Keratinocyte (primary cell): Measurements from ENCODE around the gene RGL4. TPM values are rescaled to one million over a fixed set of nuclear protein-coding genes. Genes with fewer than 3 reads are reported as not detected.
"Not testable (repeated sequence)": the region's sequence is repeated elsewhere in the genome, so short reads cannot be mapped to it uniquely, and the experiment has no call there.

ENCODE experiments used
- DNase-seq: peaks from one replicate; pipeline ENCODE4 v3.0.0-alpha.2; 2011; ENCODE audit warnings: low read depth, missing footprints, low spot score
- FAIRE-seq: peaks from 2 replicates; lab custom pipeline; 2011; peaks lifted over from hg19 to GRCh38; lab: Jason Lieb, UNC
- H2AFZ ChIP-seq: 2 replicates; pipeline ENCODE4 v1.6.0; 2012; ENCODE audit warnings: low read length, control low read depth, inconsistent platforms; ENCODE audit not compliant: control insufficient read depth
- H3K27ac ChIP-seq: 2 replicates; pipeline ENCODE4 v1.5.1; 2011; ENCODE audit warnings: low read length; ENCODE audit not compliant: control insufficient read depth, insufficient read depth
- H3K27me3 ChIP-seq: 3 replicates; pipeline ENCODE4 v1.6.0; 2011; ENCODE audit warnings: low read length; ENCODE audit not compliant: control insufficient read depth, insufficient read depth; ENCODE audit errors: extremely low read depth
- H3K36me3 ChIP-seq, 2 experiments: 2 replicates in 1 of 2; 3 replicates in 1 of 2; pipeline ENCODE4 v1.5.1; 2011; ENCODE audit warnings: low read length in 2 of 2, mild to moderate bottlenecking in 1 of 2; ENCODE audit not compliant: control insufficient read depth in 2 of 2, insufficient read depth in 2 of 2; ENCODE audit errors: extremely low read depth in 1 of 2
- H3K4me1 ChIP-seq: 3 replicates; pipeline ENCODE4 v1.5.1; 2011; ENCODE audit warnings: low read length; ENCODE audit not compliant: control insufficient read depth, insufficient read depth; ENCODE audit errors: extremely low read depth
- H3K4me2 ChIP-seq: 3 replicates; pipeline ENCODE4 v1.6.0; 2011; ENCODE audit warnings: low read depth, low read length; ENCODE audit not compliant: control insufficient read depth, insufficient read depth; ENCODE audit errors: extremely low read depth
- H3K4me3 ChIP-seq, 3 experiments: fragments of 200-600 bp in 1 of 3; sonication (generic) in 1 of 3; 2 replicates in 2 of 3; 3 replicates in 1 of 3; pipeline ENCODE4 v1.5.1; 2011 to 2016; ENCODE audit warnings: low read length in 3 of 3, mild to moderate bottlenecking in 3 of 3, control low read depth in 2 of 3, inconsistent platforms in 1 of 3, low read depth in 1 of 3, mixed read lengths in 1 of 3, mixed run types in 1 of 3, moderate library complexity in 1 of 3; ENCODE audit not compliant: control insufficient read depth in 2 of 3, insufficient read depth in 2 of 3; ENCODE audit errors: extremely low read depth in 1 of 3
- H3K79me2 ChIP-seq: 2 replicates; pipeline ENCODE4 v1.6.0; 2012; ENCODE audit warnings: low read length; ENCODE audit not compliant: control insufficient read depth, insufficient read depth
- H3K9ac ChIP-seq: 3 replicates; pipeline ENCODE4 v1.6.0; 2011; ENCODE audit warnings: low read length; ENCODE audit not compliant: control insufficient read depth, insufficient read depth; ENCODE audit errors: extremely low read depth
- H3K9me1 ChIP-seq: 3 replicates; pipeline ENCODE4 v1.6.0; 2011; ENCODE audit warnings: low read length; ENCODE audit not compliant: control insufficient read depth, insufficient read depth; ENCODE audit errors: extremely low read depth
- H3K9me3 ChIP-seq: 2 replicates; pipeline ENCODE4 v1.5.1; 2012; ENCODE audit warnings: low read depth, low read length; ENCODE audit not compliant: control insufficient read depth
- H4K20me1 ChIP-seq: 3 replicates; pipeline ENCODE4 v1.6.0; 2011; ENCODE audit warnings: low read length; ENCODE audit not compliant: control insufficient read depth, insufficient read depth; ENCODE audit errors: extremely low read depth
- CTCF ChIP-seq, 3 experiments: IDR thresholded peaks in 1 of 3; conservative IDR thresholded peaks in 1 of 3; optimal IDR thresholded peaks in 1 of 3; 2 replicates in 2 of 3; 3 replicates in 1 of 3; pipeline versions ENCODE3 to v1.5.1; 2011; ENCODE audit warnings: low read length in 3 of 3, mild to moderate bottlenecking in 3 of 3, moderate library complexity in 2 of 3, control low read depth in 1 of 3, inconsistent platforms in 1 of 3; ENCODE audit not compliant: insufficient read depth in 2 of 3; ENCODE audit errors: extremely low read depth in 1 of 3
- EZH2 ChIP-seq: IDR thresholded peaks from one replicate; pipeline ENCODE4 v1.6.1; 2012; ENCODE audit warnings: inconsistent platforms, mild to moderate bottlenecking, low read length, moderate library complexity
- dilution Hi-C: fragments of 300-500 bp; cut with MboI; formaldehyde crosslinking; loops from one replicate; pipeline ENCODE4 v1.7.0; 2020; ENCODE audit warnings: low sequenced_read_pairs; ENCODE audit not compliant: extremely low pct_ligation_motif_present
- polyA plus RNA-seq, 5 experiments: library from polyadenylated mRNA; depleted of rRNA in 3 of 5; stranded (reverse) in 3 of 5; stranded (forward) in 1 of 5; unstranded in 1 of 5; fragments of >200 nt; gene quantifications; 1 replicate in 1 of 5; 2 replicates in 3 of 5; 3 replicates in 1 of 5; pipeline versions ENCODE4 v1.2.1 to v1.2.3, GENCODE V29; 2011 to 2012; ENCODE audit warnings: missing spikeins in 2 of 5, low read depth in 1 of 5, low replicate concordance in 1 of 5

The RGL4 gene
- polyA plus RNA-seq, 1 donor (not counting 4 experiments of a cell fraction or from before 2014, with no cell fraction given) = not detected

GRCh38 chr22:23673050-23673620, 17.7 kb upstream of the RGL4 start:
- Histone ChIP-seq H3K4me2 (no peak overlapping the region), H2AFZ (no peak overlapping the region), H3K9me1 (no peaks in the 10 kb centered on the region), H3K36me3 (peaks cover 0 to 1% of the 10 kb centered on the region in 2 experiments), H3K9ac (no peak overlapping the region), H3K9me3 (no peaks in the 10 kb centered on the region), H3K4me3 (no peak overlapping the region), H3K27ac (no peak overlapping the region), H3K4me1 (no peaks in the 10 kb centered on the region), H4K20me1 (no peaks in the 10 kb centered on the region), H3K79me2 (no peaks in the 10 kb centered on the region), H3K27me3 (no peaks in the 10 kb centered on the region)
- dilution Hi-C loops = no loop called here
- no peak for DNase-seq
- TF ChIP-seq EZH2 (no peak), CTCF (optimal IDR thresholded peaks at IDR 0.05 in 1 of 3, IDR thresholded peaks at IDR 0.05 in 1 of 3, conservative IDR thresholded peaks at IDR 0.05 in 1 of 3; ENCODE audit: extremely low read depth in 1 of 3, insufficient read depth in 2 of 3, low read length in 3 of 3) (no peak)
- FAIRE-seq = no peak

GRCh38 chr22:23673826-23674690, 16.8 kb upstream of the RGL4 start:
- H3K79me2 ChIP-seq = no peaks in the 10 kb centered on the region
- H3K9me3 ChIP-seq = no peaks in the 10 kb centered on the region
- no peak for TF ChIP-seq EZH2
- no peak for TF ChIP-seq CTCF (optimal IDR thresholded peaks at IDR 0.05 in 1 of 3, IDR thresholded peaks at IDR 0.05 in 1 of 3, conservative IDR thresholded peaks at IDR 0.05 in 1 of 3; ENCODE audit: extremely low read depth in 1 of 3, insufficient read depth in 2 of 3, low read length in 3 of 3)
- DNase-seq = no peak
- H3K9ac ChIP-seq = no peak overlapping the region
- H2AFZ ChIP-seq = no peak overlapping the region
- H3K4me2 ChIP-seq = no peak overlapping the region
- dilution Hi-C loops = no loop called here
- no peak overlapping the region for H3K27ac ChIP-seq
- no peaks in the 10 kb centered on the region for H4K20me1 ChIP-seq
- H3K4me1 ChIP-seq = no peaks in the 10 kb centered on the region
- H3K36me3 ChIP-seq = peaks cover 0 to 1% of the 10 kb centered on the region in 2 experiments
- no peaks in the 10 kb centered on the region for H3K9me1 ChIP-seq
- no peak for FAIRE-seq
- no peaks in the 10 kb centered on the region for H3K27me3 ChIP-seq
- no peak overlapping the region for H3K4me3 ChIP-seq

GRCh38 chr22:23674886-23675501, 15.8 kb upstream of the RGL4 start:
- H3K9ac ChIP-seq, dilution Hi-C loops, FAIRE-seq: not testable (repeated sequence)

More at GRCh38 chr22:23674886-23675501, 15.8 kb upstream of the RGL4 start:
- not testable (repeated sequence) for H3K9me3 ChIP-seq, H3K4me2 ChIP-seq, H3K36me3 ChIP-seq, H3K4me3 ChIP-seq, H4K20me1 ChIP-seq, H2AFZ ChIP-seq, H3K4me1 ChIP-seq, H3K27me3 ChIP-seq, H3K9me1 ChIP-seq, DNase-seq, H3K79me2 ChIP-seq, H3K27ac ChIP-seq
